Dendritic cell treated with granulocyte-macrophage colony-stimulating factor and Interleukin-4, amounts not matched to agents 40 ng/mL and 50 ng/mL, for 4 days (primary cell): Measurements from ENCODE around the gene RNASE4.
"Not testable (repeated sequence)": the region's sequence is repeated elsewhere in the genome, so short reads cannot be mapped to it uniquely, and the experiment has no call there.

Experiments
- H3K27ac Mint-ChIP-seq: one replicate; pipeline ENCODE4 v1.8.0; 2022; ENCODE audit warnings: mild to moderate bottlenecking, mixed read lengths
- H3K27me3 Mint-ChIP-seq: one replicate; pipeline ENCODE4 v1.8.0; 2022; ENCODE audit warnings: mild to moderate bottlenecking, mixed read lengths
- H3K36me3 Mint-ChIP-seq: one replicate; pipeline ENCODE4 v1.8.0; 2022; ENCODE audit warnings: low read depth, mixed read lengths
- H3K4me1 Mint-ChIP-seq: one replicate; pipeline ENCODE4 v1.8.0; 2022; ENCODE audit warnings: low read depth, mixed read lengths
- H3K4me3 Mint-ChIP-seq: one replicate; pipeline ENCODE4 v1.8.0; 2022; ENCODE audit warnings: mild to moderate bottlenecking, moderate library complexity, mixed read lengths
- H3K9me3 Mint-ChIP-seq: one replicate; pipeline ENCODE4 v1.8.0; 2022; ENCODE audit warnings: mixed read lengths
- intact Hi-C: fragments of 100-400 bp; cut with micrococcal nuclease; formaldehyde crosslinking; loops from one replicate; pipeline ENCODE4 v1.15.0; 2022

The RNASE4 gene

DNA sequence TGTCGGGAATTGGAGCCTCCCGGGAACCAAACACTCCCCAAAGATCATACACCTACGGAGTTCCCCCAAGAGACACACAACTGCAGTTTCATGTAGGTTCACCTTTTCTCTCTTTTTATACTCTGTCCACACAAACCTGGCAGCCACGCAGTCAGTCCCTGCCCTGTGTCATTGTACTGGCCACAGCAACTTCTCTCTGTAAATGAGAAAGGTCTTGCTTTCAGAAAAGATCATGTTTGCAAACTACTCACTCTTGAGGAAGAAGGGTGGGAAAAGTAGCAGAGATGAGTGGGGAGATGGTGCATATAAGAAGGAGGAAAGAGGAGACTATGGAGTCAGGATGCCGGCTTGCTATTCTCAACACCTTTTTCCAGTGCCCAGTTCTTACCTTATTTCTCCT, 14.6 kb downstream of the RNASE4 start:
- Mint-ChIP-seq H3K4me3 (no peak overlapping the region), H3K36me3 (peaks cover 1% of the 10 kb centered on the region), H3K9me3 (no peaks in the 10 kb centered on the region), H3K27me3 (no peaks in the 10 kb centered on the region), H3K4me1 (peaks cover 23% of the 10 kb centered on the region), H3K27ac (peak overlapping the region; percentile 30)
- intact Hi-C loops, result loop anchor here (5.0 kb wide), 4 partner anchors 33 to 273 kb away; partner anchors contain the start of genes EDDM3A and RNASE6

DNA sequence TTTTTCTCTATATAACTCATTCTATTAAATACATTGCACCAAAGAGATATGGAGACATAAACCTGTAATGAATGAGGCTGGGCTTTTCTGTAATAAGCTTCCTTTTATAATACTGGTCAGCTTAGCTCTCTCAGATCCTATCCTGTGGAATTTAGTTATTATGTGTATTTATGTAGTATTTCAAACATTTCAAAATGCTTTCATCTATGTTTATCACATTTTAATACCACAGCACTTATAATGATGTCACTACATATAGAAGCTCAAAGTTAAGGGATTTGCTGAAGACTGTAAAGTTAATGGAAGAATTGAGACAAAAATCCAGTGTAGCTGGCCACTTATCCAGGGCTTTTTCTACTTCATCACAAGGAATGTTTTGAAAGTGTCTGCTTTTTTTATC, 15.6 kb downstream of the RNASE4 start:
- no peaks in the 10 kb centered on the region for H3K9me3 Mint-ChIP-seq
- peaks cover 23% of the 10 kb centered on the region for H3K4me1 Mint-ChIP-seq
- H3K27me3 Mint-ChIP-seq, result no peaks in the 10 kb centered on the region
- intact Hi-C loops, result loop anchor here (5.0 kb wide), 4 partner anchors 32 to 272 kb away; partner anchors contain the start of genes EDDM3A and RNASE6
- H3K27ac Mint-ChIP-seq, result no peak overlapping the region
- no peaks in the 10 kb centered on the region for H3K36me3 Mint-ChIP-seq
- H3K4me3 Mint-ChIP-seq, result no peak overlapping the region

DNA sequence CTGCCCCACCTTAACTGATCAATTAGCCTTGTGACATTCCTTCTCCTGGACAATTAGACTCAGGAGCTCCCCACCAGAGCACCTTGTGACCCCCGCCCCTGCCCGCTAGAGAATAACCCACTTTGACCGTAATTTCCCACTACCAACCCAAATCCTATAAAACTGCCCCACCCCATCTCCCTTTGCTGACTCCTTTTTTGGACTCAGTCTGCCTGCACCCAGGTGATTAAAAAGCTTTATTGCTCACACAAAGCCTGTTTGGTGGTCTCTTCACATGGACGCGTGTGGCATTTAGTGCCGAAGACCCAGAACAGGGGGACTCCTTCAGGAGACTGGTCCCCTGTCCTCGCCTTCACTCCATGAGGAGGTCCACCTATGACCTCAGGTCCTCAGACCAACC, 16.6 kb downstream of the RNASE4 start:
- peaks cover 23% of the 10 kb centered on the region for H3K4me1 Mint-ChIP-seq
- H3K27ac Mint-ChIP-seq, H3K4me3 Mint-ChIP-seq, H3K9me3 Mint-ChIP-seq, H3K27me3 Mint-ChIP-seq, H3K36me3 Mint-ChIP-seq, intact Hi-C loops: not testable (repeated sequence)

DNA sequence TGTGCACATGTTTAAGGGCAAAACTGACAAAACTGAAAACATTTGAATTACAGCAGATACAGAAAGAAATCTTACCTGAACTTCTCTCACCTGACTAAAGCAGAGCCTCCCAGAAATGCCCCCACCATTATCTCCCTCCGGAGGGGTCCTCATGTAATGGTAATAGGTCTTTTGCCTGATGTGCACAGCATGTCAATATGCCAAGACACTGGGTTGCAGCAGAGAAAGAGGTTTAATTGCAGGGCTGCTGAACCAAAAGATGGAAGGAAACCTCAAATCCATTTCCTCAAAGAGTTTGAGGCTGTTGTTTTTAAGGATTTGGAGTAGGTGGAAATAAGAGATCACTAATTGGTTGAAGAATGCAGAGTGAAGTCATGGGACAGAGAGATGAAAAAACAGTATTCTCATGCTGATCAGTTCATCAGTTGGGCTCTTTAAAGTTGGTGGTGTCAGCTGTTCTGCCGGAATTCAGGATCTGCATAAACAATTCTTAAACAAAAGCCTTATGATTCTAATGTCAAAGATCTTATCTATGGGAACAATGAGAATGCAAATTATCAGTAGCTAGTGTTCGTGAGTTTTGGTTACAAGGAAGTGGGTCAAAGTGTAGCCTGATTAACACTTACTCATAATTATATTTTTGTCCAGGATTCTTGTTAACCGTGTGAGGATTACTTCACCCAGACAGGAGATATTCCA, 22.4 kb downstream of the RNASE4 start:
- H3K36me3 Mint-ChIP-seq, result no peaks in the 10 kb centered on the region
- no peaks in the 10 kb centered on the region for H3K27me3 Mint-ChIP-seq
- H3K27ac Mint-ChIP-seq, result no peak overlapping the region
- no peak overlapping the region for H3K4me3 Mint-ChIP-seq
- intact Hi-C loops, result no loop called here
- H3K9me3 Mint-ChIP-seq, result no peaks in the 10 kb centered on the region
- H3K4me1 Mint-ChIP-seq, result no peaks in the 10 kb centered on the region

DNA sequence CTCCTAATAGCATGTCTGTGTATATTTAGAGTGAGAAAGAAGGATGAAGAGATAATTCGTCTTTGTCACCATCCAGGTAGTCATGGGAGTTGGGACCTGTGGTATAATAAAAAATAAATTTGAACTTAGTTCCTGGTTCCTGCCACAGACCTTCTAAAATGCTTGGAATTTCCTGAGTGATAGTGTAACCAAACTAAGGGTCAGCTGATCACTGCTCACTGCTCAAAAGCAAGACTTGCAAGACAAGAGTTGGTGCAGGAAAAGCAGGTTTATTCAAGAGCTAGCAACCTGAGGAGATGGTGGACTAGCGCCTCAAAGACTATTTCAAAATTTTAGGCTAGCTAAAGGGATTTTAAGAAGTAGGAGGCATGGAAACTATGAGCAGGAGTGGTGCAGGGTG, 23.3 kb downstream of the RNASE4 start:
- intact Hi-C loops, result no loop called here
- Mint-ChIP-seq H3K4me1 (peaks cover 1% of the 10 kb centered on the region), H3K27ac (no peak overlapping the region), H3K4me3 (no peak overlapping the region), H3K36me3 (no peaks in the 10 kb centered on the region), H3K27me3 (no peaks in the 10 kb centered on the region), H3K9me3 (no peaks in the 10 kb centered on the region)

DNA sequence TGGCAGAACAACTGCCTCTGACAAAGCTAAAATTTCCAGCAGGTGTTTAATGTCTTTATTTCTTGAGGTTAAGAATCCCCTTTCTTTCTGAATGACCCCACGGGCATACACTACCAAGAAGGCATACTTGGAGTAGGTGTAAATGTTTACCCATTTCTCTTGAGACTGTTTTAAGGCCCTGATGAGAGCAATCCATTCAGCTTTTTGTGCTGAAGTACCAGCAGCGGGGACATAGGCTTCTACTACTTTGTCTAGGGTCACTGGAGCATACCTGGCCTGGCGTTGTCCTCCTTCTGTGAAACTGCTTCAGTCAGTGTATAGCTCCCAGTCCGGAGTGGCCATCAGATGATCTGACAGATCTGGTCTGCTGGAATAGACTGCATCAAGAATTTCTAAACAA, 26.9 kb downstream of the RNASE4 start:
- H3K27ac Mint-ChIP-seq, result no peak overlapping the region

DNA sequence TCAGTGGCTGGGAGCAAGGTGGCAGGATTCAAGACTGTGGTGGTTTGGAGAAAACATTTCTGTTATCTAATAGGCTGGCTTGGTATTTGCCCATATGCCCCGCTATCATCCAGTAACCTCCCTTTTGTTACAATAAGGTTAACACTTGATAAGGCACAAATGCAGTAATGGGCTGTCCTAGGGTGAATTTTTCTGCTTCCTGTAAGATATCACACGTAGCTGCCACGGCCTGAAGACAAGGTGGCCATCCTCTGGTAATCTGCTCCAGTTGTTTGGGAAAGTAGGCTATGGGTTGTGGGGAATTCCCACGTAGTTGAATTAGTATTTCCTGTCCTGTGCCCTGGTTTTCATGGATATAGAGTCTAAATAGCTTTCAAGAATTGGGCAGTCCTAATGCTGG, 27.3 kb downstream of the RNASE4 start:
- intact Hi-C loops, result no loop called here

More for the DNA sequence above, 26.9 kb downstream of the RNASE4 start:
- intact Hi-C loops, result no loop called here
- no peaks in the 10 kb centered on the region for H3K36me3 Mint-ChIP-seq
- H3K9me3 Mint-ChIP-seq, result no peaks in the 10 kb centered on the region
- H3K27me3 Mint-ChIP-seq, result no peaks in the 10 kb centered on the region
- no peak overlapping the region for H3K4me3 Mint-ChIP-seq
- H3K4me1 Mint-ChIP-seq, result peaks cover 37% of the 10 kb centered on the region

DNA sequence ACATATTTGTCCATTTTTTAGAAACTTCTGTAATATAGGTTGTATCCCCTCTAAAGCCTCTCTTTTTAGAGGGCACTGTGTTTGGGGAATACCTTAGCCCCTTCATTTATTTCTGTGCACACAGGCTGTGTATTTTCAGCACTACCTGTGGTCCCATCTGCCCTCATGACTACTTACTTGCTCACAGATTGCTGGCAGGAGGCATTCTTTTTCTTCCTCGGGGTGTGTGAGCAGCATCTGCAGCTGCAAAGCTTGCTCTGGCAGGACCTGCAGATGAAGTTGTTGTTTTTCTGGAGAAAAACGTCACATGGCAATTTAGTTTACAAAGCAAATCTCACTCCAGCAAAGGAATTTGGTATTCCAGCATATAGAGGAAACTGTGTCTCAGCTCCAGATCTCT, 28.5 kb downstream of the RNASE4 start:
- H3K36me3 Mint-ChIP-seq, result no peaks in the 10 kb centered on the region
- H3K4me3 Mint-ChIP-seq, result peak overlapping the region; percentile 62
- intact Hi-C loops, result no loop called here
- H3K27me3 Mint-ChIP-seq, result no peaks in the 10 kb centered on the region
- H3K9me3 Mint-ChIP-seq, result no peaks in the 10 kb centered on the region
- H3K4me1 Mint-ChIP-seq, result peaks cover 52% of the 10 kb centered on the region
- H3K27ac Mint-ChIP-seq, result peak overlapping the region; percentile 96

More for the DNA sequence above, 27.3 kb downstream of the RNASE4 start:
- H3K9me3 Mint-ChIP-seq, result no peaks in the 10 kb centered on the region
- H3K4me3 Mint-ChIP-seq, result no peak overlapping the region
- H3K4me1 Mint-ChIP-seq, result peaks cover 40% of the 10 kb centered on the region
- no peak overlapping the region for H3K27ac Mint-ChIP-seq
- H3K27me3 Mint-ChIP-seq, result no peaks in the 10 kb centered on the region
- no peaks in the 10 kb centered on the region for H3K36me3 Mint-ChIP-seq

DNA sequence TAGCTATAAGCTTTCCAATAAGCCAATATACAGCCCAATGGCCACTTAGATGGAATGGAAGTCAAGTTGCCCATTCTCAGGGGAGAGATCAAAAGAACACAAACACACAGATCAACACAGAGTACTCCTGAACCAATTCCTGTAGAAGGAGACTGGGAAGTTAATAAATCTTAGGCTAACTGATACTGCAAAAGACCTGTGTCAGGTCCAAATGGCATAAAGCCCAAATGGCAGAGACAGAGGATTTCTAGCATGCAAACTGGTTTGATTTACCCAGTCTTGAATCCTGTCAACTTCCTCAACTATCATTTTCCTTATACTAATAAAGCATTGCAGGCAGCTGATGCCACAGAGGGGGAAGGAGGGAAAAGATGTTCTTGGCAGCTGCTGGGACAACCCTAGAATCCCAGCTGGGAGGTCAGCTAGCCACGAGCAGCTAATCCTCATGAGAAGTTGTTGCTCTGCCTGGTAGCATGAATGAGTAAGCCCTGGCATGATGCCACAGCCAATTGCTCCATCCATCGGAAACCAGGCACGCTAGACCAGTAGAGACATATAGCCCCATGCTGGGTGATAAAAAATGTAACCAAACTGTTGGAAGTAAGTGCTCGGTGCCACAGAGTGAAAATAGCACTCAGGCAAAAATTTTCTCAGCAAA, 30.4 kb downstream of the RNASE4 start:
- intact Hi-C loops, result loop anchor here (5.0 kb wide), 1 partner anchor 68 kb away; the partner anchor contains the start of gene RNASE6
- Mint-ChIP-seq H3K9me3 (no peaks in the 10 kb centered on the region), H3K4me3 (peak overlapping the region; percentile 59), H3K27me3 (no peaks in the 10 kb centered on the region), H3K4me1 (peaks cover 58% of the 10 kb centered on the region), H3K27ac (peak overlapping the region; percentile 96), H3K36me3 (no peaks in the 10 kb centered on the region)

DNA sequence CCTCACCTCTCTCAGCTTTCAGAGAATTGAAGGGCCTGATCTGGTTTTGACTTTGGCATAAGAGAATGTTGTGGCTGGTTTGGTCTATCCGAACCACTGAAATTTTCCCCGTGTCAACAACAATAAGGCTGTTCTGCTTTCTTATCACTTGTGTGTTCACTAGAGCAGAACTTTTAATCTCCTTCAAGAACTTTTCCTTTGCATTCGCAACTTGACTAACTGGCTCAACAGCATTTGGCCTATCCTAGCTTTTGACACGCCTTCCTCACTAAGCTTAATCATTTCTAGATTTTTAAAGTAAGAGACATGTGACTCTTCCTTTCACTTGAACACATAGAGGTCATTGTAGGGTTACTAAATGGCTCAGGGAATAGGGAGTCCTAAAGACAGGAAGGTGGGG, 35.4 kb downstream of the RNASE4 start:
- intact Hi-C loops, result loop anchor here (5.0 kb wide), 1 partner anchor 63 kb away; the partner anchor contains the start of gene RNASE6
- Mint-ChIP-seq H3K4me3 (no peak overlapping the region), H3K27ac (peak overlapping the region; percentile 79), H3K4me1 (peaks cover 70% of the 10 kb centered on the region), H3K36me3 (no peaks in the 10 kb centered on the region), H3K9me3 (no peaks in the 10 kb centered on the region), H3K27me3 (peaks cover 14% of the 10 kb centered on the region)

DNA sequence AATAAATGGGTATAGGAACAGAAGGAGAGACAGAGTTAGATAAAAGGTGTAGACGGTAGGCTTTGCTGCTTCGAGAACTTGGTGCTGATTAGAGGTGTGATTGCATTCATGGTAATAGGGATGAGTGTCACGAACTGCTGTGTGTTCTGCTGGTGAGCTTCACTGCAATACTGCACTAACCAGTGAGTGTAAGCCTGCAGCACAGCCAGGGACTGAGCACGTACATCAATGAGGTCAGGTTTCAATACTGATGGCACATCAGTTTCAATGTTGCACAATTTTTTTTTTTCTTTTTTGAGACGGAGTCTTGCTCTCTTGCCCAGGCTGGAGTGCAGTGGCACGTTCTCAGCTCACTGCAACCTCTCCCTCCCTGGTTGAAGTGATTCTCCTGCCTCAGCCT, 36.4 kb downstream of the RNASE4 start:
- Mint-ChIP-seq H3K4me3 (no peak overlapping the region), H3K27ac (peak overlapping the region; percentile 12), H3K36me3 (no peaks in the 10 kb centered on the region), H3K9me3 (no peaks in the 10 kb centered on the region), H3K27me3 (peaks cover 14% of the 10 kb centered on the region), H3K4me1 (peaks cover 70% of the 10 kb centered on the region)
- intact Hi-C loops, result no loop called here

DNA sequence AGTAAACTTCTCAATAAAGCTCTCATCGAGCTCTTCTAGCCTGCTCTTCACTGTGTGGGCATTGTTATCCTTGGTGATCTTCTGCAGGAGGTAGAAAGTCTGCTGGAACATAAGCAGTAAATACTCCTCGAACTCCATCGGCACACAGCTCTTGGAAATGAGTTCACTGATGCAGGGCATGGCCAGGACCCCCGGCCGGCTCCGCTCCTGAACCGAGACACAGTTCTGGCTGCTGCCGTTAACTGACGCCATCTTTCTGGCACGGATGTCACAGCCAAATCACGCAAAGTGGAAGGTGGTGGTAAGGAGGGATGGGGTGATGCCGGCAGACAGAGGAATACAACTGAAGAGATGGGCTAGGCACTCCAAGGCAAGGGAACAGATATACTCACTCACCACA, 37.7 kb downstream of the RNASE4 start:
- H3K27me3 Mint-ChIP-seq, result peaks cover 14% of the 10 kb centered on the region
- H3K27ac Mint-ChIP-seq, result no peak overlapping the region
- no peak overlapping the region for H3K4me3 Mint-ChIP-seq

DNA sequence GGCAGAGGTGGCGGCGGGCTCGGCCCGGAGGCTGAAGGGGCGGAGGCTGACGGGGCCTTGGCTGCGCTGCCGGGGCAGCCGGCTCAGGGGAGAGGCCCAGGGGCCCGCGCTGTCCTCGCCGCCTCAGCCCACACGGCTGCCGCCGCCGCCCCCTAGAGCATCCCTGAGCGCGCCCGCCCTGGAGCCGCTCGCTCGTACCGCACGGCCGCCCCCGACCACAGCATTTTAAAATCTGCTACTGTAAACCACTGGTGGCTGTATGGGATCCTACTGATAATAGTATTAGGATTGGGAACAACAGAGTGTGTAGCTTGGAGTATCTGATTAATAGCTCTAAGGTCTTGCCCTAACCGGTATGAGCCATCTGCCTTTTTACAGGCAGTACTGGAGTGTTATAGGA, 39.1 kb downstream of the RNASE4 start:
- Mint-ChIP-seq H3K27me3 (peaks cover 14% of the 10 kb centered on the region), H3K27ac (peak overlapping the region; percentile 26), H3K9me3 (no peaks in the 10 kb centered on the region), H3K4me3 (no peak overlapping the region), H3K36me3 (no peaks in the 10 kb centered on the region), H3K4me1 (peaks cover 73% of the 10 kb centered on the region)
- intact Hi-C loops, result no loop called here

More for the DNA sequence above, 37.7 kb downstream of the RNASE4 start:
- Mint-ChIP-seq H3K9me3 (no peaks in the 10 kb centered on the region), H3K4me1 (peaks cover 71% of the 10 kb centered on the region), H3K36me3 (no peaks in the 10 kb centered on the region)
- intact Hi-C loops, result no loop called here

DNA sequence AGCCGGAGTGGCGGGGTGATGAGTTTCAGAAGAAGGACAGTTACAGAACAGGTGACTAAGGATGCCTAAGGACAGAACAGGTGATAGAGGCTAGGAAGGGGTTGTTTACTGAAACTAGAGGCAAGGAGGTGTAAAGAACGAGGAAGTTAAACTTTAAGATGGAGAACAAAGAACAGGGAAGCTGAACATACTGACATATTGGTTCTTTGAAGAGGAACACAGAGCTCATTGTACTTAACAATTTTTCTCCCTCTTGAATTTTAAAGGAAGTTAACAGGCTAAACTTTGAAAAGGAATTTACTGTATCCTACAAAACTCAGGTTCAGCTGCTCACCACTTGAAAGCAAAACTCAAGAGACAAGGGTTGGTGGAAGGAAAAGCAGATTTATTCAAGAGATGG, 41.8 kb downstream of the RNASE4 start:
- Mint-ChIP-seq H3K27ac (peak overlapping the region; percentile 93), H3K4me1 (peaks cover 59% of the 10 kb centered on the region), H3K27me3 (peaks cover 14% of the 10 kb centered on the region)
- H3K4me3 Mint-ChIP-seq, H3K9me3 Mint-ChIP-seq, intact Hi-C loops, H3K36me3 Mint-ChIP-seq: not testable (repeated sequence)
